ENCODE data around the gene PLEKHM3. TPM values are rescaled to one million over a fixed set of nuclear protein-coding genes. Genes with fewer than 3 reads are reported as not detected.
A peak's percentile ranks its signal among the peaks of the same experiment; 100 is the strongest.

The PLEKHM3 gene
- total RNA-seq, 6 donors from 2014 or later: 16.4 to 56.3 (median 28.6) TPM

DNA sequence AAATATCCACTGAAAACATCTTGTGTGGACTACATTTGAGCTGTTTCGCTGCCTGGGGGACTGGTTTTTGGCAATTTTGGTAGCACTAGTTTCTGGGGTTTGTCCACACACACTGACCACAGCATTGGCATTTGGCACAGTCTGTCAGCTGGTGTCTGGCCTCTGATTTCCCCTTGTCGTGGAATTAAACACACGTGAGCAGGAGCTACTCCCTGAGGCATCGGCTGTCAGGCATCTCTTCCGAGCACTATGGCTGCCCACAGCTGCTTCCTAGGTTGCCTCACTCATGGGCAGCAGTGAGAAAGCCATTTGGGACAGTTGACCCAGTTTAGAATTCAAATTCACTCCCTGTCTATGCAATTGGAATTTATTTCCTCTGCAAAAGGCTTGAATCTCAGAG is 208.8 kb downstream of the PLEKHM3 start:
- H3K36me3 ChIP-seq: no peaks in the 10 kb centered on the region
- DNase-seq: no peak
- H3K9me3 ChIP-seq: no peaks in the 10 kb centered on the region
- WGBS, 2 donors: 66 to 68% methylated on average over 4 to 5 of the region's 5 CpGs
- no peak overlapping the region for H3K27ac ChIP-seq
- TF ChIP-seq CTCF (IDR thresholded peaks at IDR 0.05) (no peak), POLR2AphosphoS5 (IDR thresholded peaks at IDR 0.05) (no peak), EP300 (IDR thresholded peaks at IDR 0.05) (no peak), POLR2A (IDR thresholded peaks at IDR 0.05) (no peak)
- H3K4me3 ChIP-seq: no peak overlapping the region
- ATAC-seq (ENCODE audit: low FRiP score in 2 of 2): no peak
- no peaks in the 10 kb centered on the region for H3K27me3 ChIP-seq
- peaks cover 0 to 11% (median 5%) of the 10 kb centered on the region in 4 donors for H3K4me1 ChIP-seq

- H3K9me3 ChIP-seq: no peaks in the 10 kb centered on the region
- TF ChIP-seq POLR2A (IDR thresholded peaks at IDR 0.05) (no peak), POLR2AphosphoS5 (IDR thresholded peaks at IDR 0.05) (no peak), EP300 (IDR thresholded peaks at IDR 0.05) (no peak), CTCF (IDR thresholded peaks at IDR 0.05) (no peak)
- no peaks in the 10 kb centered on the region for H3K36me3 ChIP-seq
- no peak overlapping the region for H3K4me3 ChIP-seq
- ATAC-seq (ENCODE audit: low FRiP score in 2 of 2): no peak
- DNase-seq: no peak
- WGBS, 2 donors: 63 to 72% methylated on average over 3 of the region's 3 CpGs
- H3K27ac ChIP-seq: no peak overlapping the region
- H3K27me3 ChIP-seq: no peaks in the 10 kb centered on the region
- peaks cover 4 to 24% (median 16%) of the 10 kb centered on the region in 4 donors for H3K4me1 ChIP-seq
Measured at GRCh38 chr2:207815254-207815653, 210.1 kb downstream of the PLEKHM3 start.

DNA sequence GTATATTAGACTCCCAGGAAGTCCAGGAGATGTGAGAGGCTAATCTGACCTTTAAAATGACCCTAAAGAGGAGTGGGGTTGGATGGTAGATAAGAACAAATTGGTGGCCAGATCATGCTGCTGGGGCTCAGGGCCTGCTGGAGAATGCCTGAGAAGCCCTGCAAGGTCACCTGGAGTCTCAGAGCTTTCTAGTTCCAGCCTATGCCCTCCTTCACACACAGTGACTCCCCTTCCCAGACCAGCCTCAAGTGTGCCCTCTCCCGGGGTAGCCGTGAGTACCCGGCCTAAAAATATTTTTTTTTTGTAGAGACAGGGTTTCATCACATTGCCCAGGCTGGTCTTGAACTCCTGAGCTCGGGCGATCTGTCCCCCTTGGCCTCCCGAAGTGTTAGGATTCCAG is 211.4 kb downstream of the PLEKHM3 start:
- Histone ChIP-seq H3K9me3 (no peaks in the 10 kb centered on the region), H3K36me3 (no peaks in the 10 kb centered on the region), H3K4me1 (peaks cover 6 to 29% (median 20%) of the 10 kb centered on the region in 4 donors), H3K27me3 (no peaks in the 10 kb centered on the region), H3K27ac (peak overlapping the region in 1 of 4 donors; percentile 30), H3K4me3 (no peak overlapping the region)
- WGBS, 2 donors: 61 to 67% methylated on average over 6 of the region's 6 CpGs
- DNase-seq (no peak), ATAC-seq (ENCODE audit: low FRiP score in 2 of 2) (no peak)
- TF ChIP-seq EP300 (IDR thresholded peaks at IDR 0.05) (no peak), POLR2A (IDR thresholded peaks at IDR 0.05) (no peak), CTCF (IDR thresholded peaks at IDR 0.05) (no peak), POLR2AphosphoS5 (IDR thresholded peaks at IDR 0.05) (no peak)

DNA sequence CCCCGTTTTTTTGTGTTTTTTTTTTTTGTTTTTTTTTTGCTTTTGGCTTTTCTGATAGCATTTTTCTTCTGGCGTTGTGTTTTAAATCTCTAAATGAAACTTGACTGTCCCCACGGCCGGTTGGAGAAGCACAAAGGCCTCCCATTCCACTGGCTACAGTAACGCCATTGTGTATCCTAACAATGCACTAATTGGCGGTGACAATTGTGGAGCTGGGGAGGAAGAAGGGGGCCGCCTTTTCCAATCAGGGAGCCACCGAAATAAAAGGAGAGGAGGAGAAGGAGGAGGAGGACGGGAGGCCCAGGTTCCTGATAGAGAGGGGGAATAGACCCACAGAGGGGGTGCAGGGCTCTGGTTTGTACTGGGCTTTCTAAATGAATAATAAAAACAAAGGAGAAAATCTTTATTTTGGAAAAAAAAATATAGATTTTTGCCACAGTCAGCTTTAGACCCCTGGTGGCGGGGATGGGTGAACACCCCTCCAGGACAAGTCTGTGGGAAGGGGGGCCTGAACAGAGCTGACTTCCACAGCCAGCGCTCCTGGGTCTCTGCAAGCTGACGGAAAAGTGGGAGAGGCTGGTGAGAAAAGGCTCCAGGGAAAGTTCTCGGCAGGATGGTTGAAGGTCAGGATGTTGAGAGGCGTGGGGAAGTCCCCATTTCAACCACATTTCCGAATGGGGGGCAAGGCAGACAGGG is 212.0 kb downstream of the PLEKHM3 start:
- TF ChIP-seq CTCF (IDR thresholded peaks at IDR 0.05): no peak
- no peak for TF ChIP-seq EP300 (IDR thresholded peaks at IDR 0.05)
- no peak for TF ChIP-seq POLR2AphosphoS5 (IDR thresholded peaks at IDR 0.05)
- no peak for TF ChIP-seq POLR2A (IDR thresholded peaks at IDR 0.05)
- no peak overlapping the region for H3K4me3 ChIP-seq
- H3K4me1 ChIP-seq: peaks cover 6 to 29% (median 20%) of the 10 kb centered on the region in 4 donors
- no peaks in the 10 kb centered on the region for H3K27me3 ChIP-seq
- H3K9me3 ChIP-seq: no peaks in the 10 kb centered on the region
- ATAC-seq (ENCODE audit: low FRiP score in 2 of 2) (no peak), DNase-seq (no peak)
- WGBS, 2 donors: 76 to 84% methylated on average over 15 of the region's 15 CpGs
- H3K36me3 ChIP-seq: no peaks in the 10 kb centered on the region
- peak overlapping the region in 1 of 4 donors; percentile 30 for H3K27ac ChIP-seq

DNA sequence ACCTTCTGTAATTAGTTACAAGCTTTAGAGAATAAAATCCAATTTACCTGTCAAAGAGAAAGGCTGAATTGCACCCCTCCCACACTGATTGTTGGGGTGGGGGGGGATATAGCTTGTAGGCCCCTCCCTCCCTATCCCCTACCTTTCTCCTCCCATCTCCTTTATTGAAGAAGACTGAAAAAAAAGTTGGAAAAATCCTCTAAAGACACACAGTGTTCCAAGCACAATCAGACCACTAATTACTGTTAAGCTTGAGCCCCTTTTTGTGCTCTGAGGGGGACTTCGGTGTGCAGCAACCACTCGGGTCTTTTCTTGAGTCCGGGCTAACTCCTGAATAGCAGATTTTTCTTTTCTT is 212.6 kb downstream of the PLEKHM3 start:
- TF ChIP-seq POLR2AphosphoS5 (IDR thresholded peaks at IDR 0.05) (no peak), POLR2A (IDR thresholded peaks at IDR 0.05) (no peak), EP300 (IDR thresholded peaks at IDR 0.05) (no peak), CTCF (IDR thresholded peaks at IDR 0.05) (no peak)
- peaks cover 6 to 29% (median 20%) of the 10 kb centered on the region in 4 donors for H3K4me1 ChIP-seq
- H3K4me3 ChIP-seq: no peak overlapping the region
- no peak overlapping the region for H3K27ac ChIP-seq
- H3K36me3 ChIP-seq: no peaks in the 10 kb centered on the region
- 83 to 89% methylated on average over 3 of the region's 3 CpGs for WGBS, 2 donors
- no peaks in the 10 kb centered on the region for H3K9me3 ChIP-seq
- H3K27me3 ChIP-seq: no peaks in the 10 kb centered on the region
- DNase-seq (no peak), ATAC-seq (ENCODE audit: low FRiP score in 2 of 2) (no peak)
